Neural cell (in vitro differentiated cells): Measurements from ENCODE around the gene MAVS. TPM values are rescaled to one million over a fixed set of nuclear protein-coding genes. Genes with fewer than 3 reads are reported as not detected.

Experiments
- H2AFZ ChIP-seq: fragments of 200-600, 300-800 bp; sonication (generic), shearing (Covaris generic); 2 replicates; pipeline ENCODE4 v1.6.0; 2014; ENCODE audit warnings: low read depth, mild to moderate bottlenecking, antibody characterized with exemption, low read length, moderate library complexity
- H3F3A ChIP-seq: fragments of 200-600 bp; shearing (Covaris generic); 2 replicates; pipeline ENCODE4 v1.6.1; 2016; ENCODE audit warnings: mild to moderate bottlenecking, moderate library complexity, mixed read lengths, antibody characterized with exemption, low read length; ENCODE audit not compliant: insufficient read depth, poor library complexity, severe bottlenecking
- H3K27ac ChIP-seq: fragments of 200-600, 300-800 bp; sonication (generic), shearing (Covaris generic); 2 replicates; pipeline ENCODE4 v1.5.1; 2014; ENCODE audit warnings: mild to moderate bottlenecking, low read length, moderate library complexity
- H3K27me3 ChIP-seq: fragments of 300-800, 200-600 bp; sonication (generic), shearing (Covaris generic); 2 replicates; pipeline ENCODE4 v1.6.0; 2014; ENCODE audit warnings: mild to moderate bottlenecking, low read depth, low read length, moderate library complexity; ENCODE audit not compliant: insufficient read depth
- H3K36me3 ChIP-seq: fragments of 300-800, 200-600 bp; sonication (generic), shearing (Covaris generic); 2 replicates; pipeline ENCODE4 v1.5.1; 2014; ENCODE audit warnings: mild to moderate bottlenecking, antibody characterized with exemption, low read length, moderate library complexity; ENCODE audit not compliant: insufficient read depth
- H3K4me2 ChIP-seq: fragments of 300-800, 200-600 bp; sonication (generic), shearing (Covaris generic); 2 replicates; pipeline ENCODE4 v1.6.0; 2014; ENCODE audit warnings: mild to moderate bottlenecking, low read length
- H3K4me3 ChIP-seq: fragments of 300-800, 200-600 bp; sonication (generic), shearing (Covaris generic); 2 replicates; pipeline ENCODE4 v1.5.1; 2014; ENCODE audit warnings: mild to moderate bottlenecking, low read length, moderate library complexity
- H3K79me2 ChIP-seq: fragments of 200-600 bp; shearing (Covaris generic); replicated peaks from 2 replicates; pipeline ENCODE4 v1.6.0; 2014; ENCODE audit warnings: mild to moderate bottlenecking, low read length, moderate library complexity; ENCODE audit not compliant: insufficient read depth
- H3K9ac ChIP-seq: fragments of 300-800, 200-600 bp; sonication (generic), shearing (Covaris generic); 2 replicates; pipeline ENCODE4 v1.6.1; 2016; ENCODE audit warnings: mild to moderate bottlenecking, low read length, mixed read lengths
- H3K9me2 ChIP-seq: fragments of 200-600 bp; shearing (Covaris generic); 2 replicates; pipeline ENCODE4 v1.6.1; 2016; ENCODE audit warnings: mild to moderate bottlenecking, low read length, mixed read lengths; ENCODE audit not compliant: insufficient read depth
- H3K9me3 ChIP-seq: fragments of 200-600, 300-800 bp; sonication (generic), shearing (Covaris generic); 2 replicates; pipeline ENCODE4 v1.6.1; 2016; ENCODE audit warnings: mild to moderate bottlenecking, mixed run types, low read length, moderate library complexity, mixed read lengths
- H4K20me1 ChIP-seq: fragments of 200-600 bp; shearing (Covaris generic); 2 replicates; pipeline ENCODE4 v1.6.1; 2016; ENCODE audit warnings: mild to moderate bottlenecking, mixed run types; ENCODE audit not compliant: insufficient read depth
- EP300 ChIP-seq: fragments of 450-650 bp; conservative IDR thresholded peaks from 2 replicates; pipeline ENCODE4 v1.6.1; 2014; ENCODE audit warnings: antibody characterized with exemption, mild to moderate bottlenecking, moderate library complexity; ENCODE audit not compliant: poor library complexity, severe bottlenecking
- EZH2 ChIP-seq: fragments of 200-600, 300-800 bp; shearing (Covaris generic), sonication (generic); IDR thresholded peaks from 2 replicates; pipeline ENCODE4 v1.6.1; 2014; ENCODE audit warnings: antibody characterized with exemption, low read length, borderline replicate concordance, mild to moderate bottlenecking; ENCODE audit not compliant: insufficient read depth, poor library complexity, severe bottlenecking
- MXI1 ChIP-seq: fragments of 450-650 bp; conservative IDR thresholded peaks from 2 replicates; pipeline ENCODE4 v1.6.1; 2014; ENCODE audit warnings: antibody characterized with exemption, mild to moderate bottlenecking; ENCODE audit not compliant: poor library complexity, severe bottlenecking
- POLR2AphosphoS5 ChIP-seq: IDR thresholded peaks from 2 replicates; pipeline ENCODE4 v1.6.1; 2012
- RAD21 ChIP-seq: fragments of 450-650 bp; conservative IDR thresholded peaks from 2 replicates; pipeline ENCODE4 v1.6.1; 2014; ENCODE audit warnings: antibody characterized with exemption, mild to moderate bottlenecking, moderate library complexity
- SMC3 ChIP-seq: fragments of 450-650 bp; conservative IDR thresholded peaks from 2 replicates; pipeline ENCODE4 v1.6.1; 2014; ENCODE audit warnings: antibody characterized with exemption, mild to moderate bottlenecking, moderate library complexity; ENCODE audit not compliant: poor library complexity
- TAF1 ChIP-seq: IDR thresholded peaks from 2 replicates; pipeline ENCODE4 v1.6.1; 2012; ENCODE audit warnings: low read depth
- polyA plus RNA-seq: library from polyadenylated mRNA; depleted of rRNA; stranded (reverse); fragments of >200 nt; gene quantifications from 2 replicates; pipeline ENCODE4 v1.2.3, GENCODE V29; 2014
- TF ChIP-seq, protein P1 (sequence below): fragments of 450-650 bp; IDR thresholded peaks from 2 replicates; pipeline ENCODE4 v1.5.1; 2014; ENCODE audit warnings: antibody characterized with exemption, mild to moderate bottlenecking, moderate library complexity; ENCODE audit not compliant: poor library complexity, severe bottlenecking
- TF ChIP-seq, protein P2 (sequence below): IDR thresholded peaks from 2 replicates; pipeline ENCODE4 v1.6.1; 2012; ENCODE audit warnings: borderline replicate concordance

The MAVS gene
- polyA plus RNA-seq, 1 donor from 2014 or later, result 5.4 TPM

DNA sequence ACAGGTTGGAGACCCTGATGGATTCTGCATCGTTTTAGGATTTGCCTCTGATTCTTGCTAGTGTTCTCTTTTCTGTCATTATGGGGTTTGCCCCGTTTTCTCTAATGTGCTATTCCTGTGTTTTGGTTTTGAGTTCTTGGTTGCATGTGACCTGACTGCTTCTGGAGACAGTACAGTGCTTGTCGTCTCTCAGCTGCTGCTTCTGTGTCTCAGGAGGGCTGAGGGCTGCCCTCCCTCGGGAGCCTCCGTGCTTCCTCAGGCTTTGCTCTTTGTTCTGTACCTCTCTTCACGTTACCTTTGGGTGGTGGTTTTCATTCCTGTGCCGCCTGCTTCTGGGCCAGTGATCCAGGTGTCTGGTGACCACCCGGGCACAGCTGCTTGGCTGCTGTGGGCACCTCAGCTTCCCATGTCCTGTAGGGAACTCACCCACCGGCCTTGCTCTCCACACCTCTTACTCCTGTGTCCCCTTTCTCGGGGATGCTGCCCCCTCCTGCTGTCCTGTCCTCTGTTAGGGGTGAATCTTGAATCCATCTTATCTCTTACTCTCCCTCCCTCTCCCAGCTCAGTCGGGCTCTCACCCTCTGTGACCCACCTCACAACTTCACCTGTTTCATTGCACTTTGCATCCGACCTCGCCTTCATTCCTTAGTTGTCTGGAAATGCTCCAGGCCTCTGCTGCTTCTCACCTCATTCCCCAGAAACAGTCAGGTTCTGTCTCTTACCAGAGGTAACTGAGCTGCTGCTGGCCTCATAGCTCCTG lies 75.8 kb downstream of the MAVS start:
- Histone ChIP-seq H3K36me3 (no peaks in the 10 kb centered on the region), H3K27ac (no peak overlapping the region), H4K20me1 (peaks cover 10% of the 10 kb centered on the region), H3F3A (no peaks in the 10 kb centered on the region), H3K4me3 (no peak overlapping the region), H3K9me3 (no peaks in the 10 kb centered on the region), H3K9ac (no peak overlapping the region), H3K9me2 (no peaks in the 10 kb centered on the region), H2AFZ (no peak overlapping the region), H3K4me2 (no peak overlapping the region), H3K79me2 (peaks cover 20% of the 10 kb centered on the region), H3K27me3 (no peaks in the 10 kb centered on the region)
- TF ChIP-seq TAF1, result no peak
- no peak for TF ChIP-seq POLR2AphosphoS5
- TF ChIP-seq, protein P1, sequence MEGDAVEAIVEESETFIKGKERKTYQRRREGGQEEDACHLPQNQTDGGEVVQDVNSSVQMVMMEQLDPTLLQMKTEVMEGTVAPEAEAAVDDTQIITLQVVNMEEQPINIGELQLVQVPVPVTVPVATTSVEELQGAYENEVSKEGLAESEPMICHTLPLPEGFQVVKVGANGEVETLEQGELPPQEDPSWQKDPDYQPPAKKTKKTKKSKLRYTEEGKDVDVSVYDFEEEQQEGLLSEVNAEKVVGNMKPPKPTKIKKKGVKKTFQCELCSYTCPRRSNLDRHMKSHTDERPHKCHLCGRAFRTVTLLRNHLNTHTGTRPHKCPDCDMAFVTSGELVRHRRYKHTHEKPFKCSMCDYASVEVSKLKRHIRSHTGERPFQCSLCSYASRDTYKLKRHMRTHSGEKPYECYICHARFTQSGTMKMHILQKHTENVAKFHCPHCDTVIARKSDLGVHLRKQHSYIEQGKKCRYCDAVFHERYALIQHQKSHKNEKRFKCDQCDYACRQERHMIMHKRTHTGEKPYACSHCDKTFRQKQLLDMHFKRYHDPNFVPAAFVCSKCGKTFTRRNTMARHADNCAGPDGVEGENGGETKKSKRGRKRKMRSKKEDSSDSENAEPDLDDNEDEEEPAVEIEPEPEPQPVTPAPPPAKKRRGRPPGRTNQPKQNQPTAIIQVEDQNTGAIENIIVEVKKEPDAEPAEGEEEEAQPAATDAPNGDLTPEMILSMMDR, result no peak
- TF ChIP-seq MXI1, result no peak
- no peak for TF ChIP-seq RAD21
- no peak for TF ChIP-seq EP300
- TF ChIP-seq SMC3, result no peak
- TF ChIP-seq EZH2, result no peak
- TF ChIP-seq, protein P2, sequence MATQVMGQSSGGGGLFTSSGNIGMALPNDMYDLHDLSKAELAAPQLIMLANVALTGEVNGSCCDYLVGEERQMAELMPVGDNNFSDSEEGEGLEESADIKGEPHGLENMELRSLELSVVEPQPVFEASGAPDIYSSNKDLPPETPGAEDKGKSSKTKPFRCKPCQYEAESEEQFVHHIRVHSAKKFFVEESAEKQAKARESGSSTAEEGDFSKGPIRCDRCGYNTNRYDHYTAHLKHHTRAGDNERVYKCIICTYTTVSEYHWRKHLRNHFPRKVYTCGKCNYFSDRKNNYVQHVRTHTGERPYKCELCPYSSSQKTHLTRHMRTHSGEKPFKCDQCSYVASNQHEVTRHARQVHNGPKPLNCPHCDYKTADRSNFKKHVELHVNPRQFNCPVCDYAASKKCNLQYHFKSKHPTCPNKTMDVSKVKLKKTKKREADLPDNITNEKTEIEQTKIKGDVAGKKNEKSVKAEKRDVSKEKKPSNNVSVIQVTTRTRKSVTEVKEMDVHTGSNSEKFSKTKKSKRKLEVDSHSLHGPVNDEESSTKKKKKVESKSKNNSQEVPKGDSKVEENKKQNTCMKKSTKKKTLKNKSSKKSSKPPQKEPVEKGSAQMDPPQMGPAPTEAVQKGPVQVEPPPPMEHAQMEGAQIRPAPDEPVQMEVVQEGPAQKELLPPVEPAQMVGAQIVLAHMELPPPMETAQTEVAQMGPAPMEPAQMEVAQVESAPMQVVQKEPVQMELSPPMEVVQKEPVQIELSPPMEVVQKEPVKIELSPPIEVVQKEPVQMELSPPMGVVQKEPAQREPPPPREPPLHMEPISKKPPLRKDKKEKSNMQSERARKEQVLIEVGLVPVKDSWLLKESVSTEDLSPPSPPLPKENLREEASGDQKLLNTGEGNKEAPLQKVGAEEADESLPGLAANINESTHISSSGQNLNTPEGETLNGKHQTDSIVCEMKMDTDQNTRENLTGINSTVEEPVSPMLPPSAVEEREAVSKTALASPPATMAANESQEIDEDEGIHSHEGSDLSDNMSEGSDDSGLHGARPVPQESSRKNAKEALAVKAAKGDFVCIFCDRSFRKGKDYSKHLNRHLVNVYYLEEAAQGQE, result no peak

DNA sequence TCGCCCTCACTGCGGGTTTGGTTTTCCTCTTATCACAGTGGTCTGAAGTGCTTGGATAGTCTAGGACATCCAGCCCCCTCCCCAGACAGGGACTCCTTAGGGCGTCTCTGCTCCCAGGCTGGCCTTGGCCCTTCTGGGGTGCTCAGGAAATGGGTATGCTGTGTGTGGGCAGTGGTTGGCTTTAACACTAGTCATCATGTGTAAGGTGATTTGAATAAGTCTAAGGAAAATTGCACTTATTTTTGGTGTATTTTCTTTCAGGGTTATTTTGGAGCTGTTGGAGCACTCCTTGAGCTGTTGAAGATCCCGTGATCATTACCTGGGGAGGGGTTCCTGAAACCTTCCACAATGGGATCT lies 76.3 kb downstream of the MAVS start:
- Histone ChIP-seq H3K4me3 (no peak overlapping the region), H3K27ac (no peak overlapping the region), H3K4me2 (no peak overlapping the region), H3K9ac (no peak overlapping the region), H4K20me1 (peaks cover 10% of the 10 kb centered on the region), H3K36me3 (no peaks in the 10 kb centered on the region), H3F3A (no peaks in the 10 kb centered on the region), H2AFZ (no peak overlapping the region), H3K9me2 (no peaks in the 10 kb centered on the region), H3K9me3 (no peaks in the 10 kb centered on the region), H3K27me3 (no peaks in the 10 kb centered on the region), H3K79me2 (peaks cover 18% of the 10 kb centered on the region)
- TF ChIP-seq TAF1, result no peak
- TF ChIP-seq, protein P2, result no peak
- no peak for TF ChIP-seq RAD21
- no peak for TF ChIP-seq SMC3
- TF ChIP-seq EZH2, result no peak
- TF ChIP-seq, protein P1, result no peak
- TF ChIP-seq EP300, result no peak
- TF ChIP-seq POLR2AphosphoS5, result no peak
- TF ChIP-seq MXI1, result no peak
